Thyroid gland (tissue), 4 donors: ENCODE results near the gene CEP72.

ENCODE experiments used
- CTCF ChIP-seq, 6 experiments: fragments of 200-600 bp in 3 of 6; fragments of 450-650 bp in 3 of 6; sonication (generic) in 3 of 6; IDR thresholded peaks; one replicate each; pipeline ENCODE4 v1.5.1; 2016 to 2019; ENCODE audit warnings: antibody characterized with exemption in 6 of 6, mild to moderate bottlenecking in 2 of 6, inconsistent platforms in 1 of 6, moderate library complexity in 1 of 6
- POLR2A ChIP-seq, 2 donors: fragments of 450-650 bp; IDR thresholded peaks; one replicate each; pipeline ENCODE4 v1.6.1; 2017; ENCODE audit warnings: antibody characterized with exemption in 2 of 2, mild to moderate bottlenecking in 2 of 2, moderate library complexity in 1 of 2

- TF ChIP-seq CTCF (IDR thresholded peaks at IDR 0.05) (no peak), POLR2A (IDR thresholded peaks at IDR 0.05) (no peak)
Observed at GRCh38 chr5:606526-607399, 5.4 kb upstream of the CEP72 start.
